AG04450 (cell line): ENCODE data around the gene HMG20A. TPM values are rescaled to one million over a fixed set of nuclear protein-coding genes. Genes with fewer than 3 reads are reported as not detected.

Experiments
- CTCF ChIA-PET: fragments of 300-600, 350-600 bp; formaldehyde crosslinking; extraction: SDS; loops from one replicate; lab custom pipeline; 2022; ENCODE audit warnings: antibody characterized with exemption, inconsistent platforms; lab: Charles Lee
- POLR2A ChIA-PET: fragments of 350-600 bp; formaldehyde crosslinking; extraction: SDS; loops from one replicate; lab custom pipeline; 2021; ENCODE audit warnings: antibody characterized with exemption, inconsistent platforms; lab: Yijun Ruan, JAX
- DNase-seq: peaks from one replicate; pipeline ENCODE4 v3.0.0-alpha.2; 2011; ENCODE audit warnings: low read depth, low spot score
- H3K27ac ChIP-seq: one replicate; pipeline ENCODE4 v1.5.1; 2012; ENCODE audit warnings: low read depth, low read length, control low read depth
- H3K27me3 ChIP-seq: one replicate; pipeline ENCODE4 v1.6.0; 2012; ENCODE audit warnings: low read length; ENCODE audit not compliant: control insufficient read depth, insufficient read depth
- H3K4me3 ChIP-seq: 2 replicates; pipeline ENCODE4 v1.5.1; 2011; ENCODE audit warnings: mild to moderate bottlenecking, low read depth, low read length, control low read depth
- H3K9me3 ChIP-seq: 2 replicates; pipeline ENCODE4 v1.5.1; 2012; ENCODE audit warnings: low read length; ENCODE audit not compliant: control insufficient read depth, insufficient read depth
- CTCF ChIP-seq: IDR thresholded peaks from 2 replicates; pipeline ENCODE4 v1.5.1; 2011; ENCODE audit warnings: low read depth, low read length, control low read depth, inconsistent platforms
- polyA plus RNA-seq: library from polyadenylated mRNA; depleted of rRNA; stranded (reverse); fragments of >200 nt; gene quantifications from 2 replicates; pipeline ENCODE4 v1.2.3, GENCODE V29; 2011; rRNA removed

Gene HMG20A
- polyA plus RNA-seq, 1 experiment = 62.5 TPM

- ChIA-PET POLR2A (no interaction called here), CTCF (interaction anchor here (1.6 to 1.8 kb wide), 2 partner anchors 11 to 415 kb away, joined by 4 to 14 read pairs; no protein-coding TSS in a partner anchor)
- Histone ChIP-seq H3K4me3 (no peak overlapping the region), H3K9me3 (no peaks in the 10 kb centered on the region; the same call in 1 of the 2 replicates), H3K27me3 (peaks cover 28% of the 10 kb centered on the region), H3K27ac (no peak overlapping the region)
- no peak for DNase-seq
- no peak for TF ChIP-seq CTCF
These were observed 112.2 kb downstream of the HMG20A start for GRCh38 chr15:77532846-77533245.

GRCh38 chr15:77533578-77534430 lies 113.1 kb downstream of the HMG20A start:
- H3K27me3 ChIP-seq = peaks cover 30% of the 10 kb centered on the region
- no peak overlapping the region for H3K27ac ChIP-seq
- DNase-seq = no peak
- H3K4me3 ChIP-seq = no peak overlapping the region
- POLR2A ChIA-PET = no interaction called here
- TF ChIP-seq CTCF = no peak
- no peaks in the 10 kb centered on the region; the same call in 1 of the 2 replicates for H3K9me3 ChIP-seq
- CTCF ChIA-PET = interaction anchor here (0.9 kb wide), 1 partner anchor 10 kb away, joined by 5 read pairs; no protein-coding TSS in a partner anchor

Other genes starting within 250 kb of the HMG20A start
- 45.2 and 52.1 TPM in 2 replicates for gene PEAK1, start 784 bp upstream of the HMG20A start, polyA plus RNA-seq
- gene LINGO1, start 212.0 kb downstream of the HMG20A start, polyA plus RNA-seq = not detected in 2 replicates